Heart left ventricle (tissue), 13 donors: Measurements from ENCODE around the gene HNRNPA2B1.

Experiments
- POLR2A ChIP-seq, 2 donors: fragments of 450-650 bp; IDR thresholded peaks; one replicate each; pipeline ENCODE4 v1.6.1; 2017; ENCODE audit warnings: antibody characterized with exemption in 2 of 2, mild to moderate bottlenecking in 2 of 2, moderate library complexity in 2 of 2
- TF ChIP-seq, protein P1 (sequence below), 12 donors: fragments of 200-600 bp; sonication (generic) in 4 of 12; IDR thresholded peaks; one replicate each; pipeline versions ENCODE4 v1.5.0 to v1.8.0; 2018 to 2022; ENCODE audit warnings: antibody characterized with exemption in 12 of 12, mild to moderate bottlenecking in 5 of 12
- donor health status: ischemic (EF 13 %, LVEDD 7.1; RV severe dilation, severe dysfunction).
- donor health status: DM: no; HTN: yes; CAD: no.
- donor health status: DM: no; HTN: no; CAD: no.
- donor health status: ischemic (EF 25% LVEDD 6.9; RV normal size, moderate dysfunction).
- donor health status: ischemic (EF 25% LVEDD 5.7; RV mildly dilated, moderate dysfunction).
- donor health status: ischemic (EF 35%, LVEDD 5.7; RV mildly dilated, moderate dysfunction).
- donor health status: nonischemic (EF 11% LVEDD 7.7; RV severe dilation, severe dysfunction).
- donor health status: DM: yes; HTN: yes; CAD: no.
- donor health status: PGD.
- donor health status: ischemic (EF 29% LVEDD 5.4; RV normal size, mild dysfunction).
- donor health status: nonischemic (EF 23%, LVEDD 6.1; RV moderate dilation, normal function).

GRCh38 chr7:26180792-26181198 is 19.8 kb downstream of the HNRNPA2B1 start:
- no peak for TF ChIP-seq POLR2A (IDR thresholded peaks at IDR 0.05)
- TF ChIP-seq, protein P1, sequence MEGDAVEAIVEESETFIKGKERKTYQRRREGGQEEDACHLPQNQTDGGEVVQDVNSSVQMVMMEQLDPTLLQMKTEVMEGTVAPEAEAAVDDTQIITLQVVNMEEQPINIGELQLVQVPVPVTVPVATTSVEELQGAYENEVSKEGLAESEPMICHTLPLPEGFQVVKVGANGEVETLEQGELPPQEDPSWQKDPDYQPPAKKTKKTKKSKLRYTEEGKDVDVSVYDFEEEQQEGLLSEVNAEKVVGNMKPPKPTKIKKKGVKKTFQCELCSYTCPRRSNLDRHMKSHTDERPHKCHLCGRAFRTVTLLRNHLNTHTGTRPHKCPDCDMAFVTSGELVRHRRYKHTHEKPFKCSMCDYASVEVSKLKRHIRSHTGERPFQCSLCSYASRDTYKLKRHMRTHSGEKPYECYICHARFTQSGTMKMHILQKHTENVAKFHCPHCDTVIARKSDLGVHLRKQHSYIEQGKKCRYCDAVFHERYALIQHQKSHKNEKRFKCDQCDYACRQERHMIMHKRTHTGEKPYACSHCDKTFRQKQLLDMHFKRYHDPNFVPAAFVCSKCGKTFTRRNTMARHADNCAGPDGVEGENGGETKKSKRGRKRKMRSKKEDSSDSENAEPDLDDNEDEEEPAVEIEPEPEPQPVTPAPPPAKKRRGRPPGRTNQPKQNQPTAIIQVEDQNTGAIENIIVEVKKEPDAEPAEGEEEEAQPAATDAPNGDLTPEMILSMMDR (IDR thresholded peaks at IDR 0.05) = no peak
